ENCODE data around the gene GDPD4. TPM values are rescaled to one million over a fixed set of nuclear protein-coding genes. Genes with fewer than 3 reads are reported as not detected.

The GDPD4 gene
- total and polyA plus RNA-seq, 9 of the 15 experiments (the other 6 are each of a cell fraction or from before 2014, with no cell fraction given): 0.40 TPM; not detected in 8

DNA sequence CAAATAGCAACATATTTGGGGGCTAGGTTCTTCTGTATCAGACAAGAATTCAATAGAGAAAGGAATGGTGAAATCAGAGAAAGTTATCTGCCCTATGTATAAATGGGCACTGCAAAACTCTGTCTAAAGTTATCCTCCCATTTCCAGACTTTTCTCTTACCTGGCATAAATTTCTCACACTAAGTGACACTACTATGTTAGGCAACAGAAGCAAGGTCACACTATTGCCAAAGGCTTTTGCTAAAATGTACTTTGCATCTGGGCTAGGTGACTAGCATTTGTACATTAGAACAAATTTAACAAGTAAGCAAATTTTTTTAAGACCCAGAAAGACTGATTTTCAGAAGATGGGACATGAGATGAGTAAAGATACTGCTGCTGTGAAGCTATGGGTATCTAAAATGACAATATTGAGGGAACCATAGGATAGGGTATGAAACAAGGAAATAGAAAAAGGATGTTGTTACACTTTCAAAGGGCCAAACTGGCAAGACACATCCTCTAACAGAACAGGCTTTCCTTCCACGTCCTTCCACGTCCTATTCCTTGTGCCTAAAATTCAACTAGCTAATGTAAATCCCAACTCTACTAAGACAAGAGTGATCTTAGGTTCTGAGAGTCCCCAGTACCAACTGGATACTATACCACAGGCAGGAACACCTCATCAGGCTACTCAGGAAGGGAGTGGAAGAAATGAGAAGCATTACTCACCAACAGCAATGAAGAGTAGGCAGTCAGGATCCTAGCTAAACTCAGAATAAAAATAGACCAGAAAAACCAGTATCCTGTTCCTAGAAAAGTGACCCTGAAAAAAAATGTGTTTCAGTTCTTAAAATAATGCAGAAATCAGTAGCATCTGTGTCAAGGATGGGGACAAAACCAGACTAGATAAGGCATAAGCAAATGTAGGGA is 22.6 kb downstream of the GDPD4 start:
- Histone ChIP-seq H3K9ac (ENCODE audit: insufficient read depth in 1 of 2, low read depth in 2 of 2, low read length in 2 of 2) (no peak overlapping the region), H3K36me3 (ENCODE audit: control insufficient read depth, insufficient read depth, low read length) (no peaks in the 10 kb centered on the region), H2AFZ (ENCODE audit: low read depth, low read length) (no peak overlapping the region), H3K27ac (ENCODE audit: extremely low read depth, low read depth, low read length) (no peak overlapping the region), H3K9me3 (replicated peaks; ENCODE audit: control insufficient read depth, insufficient read depth, low read depth, low read length) (no peaks in the 10 kb centered on the region), H3K9me1 (ENCODE audit: control insufficient read depth, insufficient read depth, low read length) (no peaks in the 10 kb centered on the region), H3K79me2 (ENCODE audit: control insufficient read depth, insufficient read depth, low read length) (no peaks in the 10 kb centered on the region), H3K4me2 (ENCODE audit: insufficient read depth, low read length) (no peak overlapping the region), H3K4me3 (no peak overlapping the region), H3K4me1 (replicated peaks in 1 of 2; ENCODE audit: control insufficient read depth in 2 of 2, insufficient read depth in 2 of 2, low read length in 2 of 2) (no peaks in the 10 kb centered on the region; a peak in 1 of 5 replicates), H4K20me1 (replicated peaks; ENCODE audit: control insufficient read depth, insufficient read depth, low read length) (no peaks in the 10 kb centered on the region), H3K27me3 (ENCODE audit: control insufficient read depth in 2 of 2, insufficient read depth in 2 of 2, low read length in 2 of 2) (no peaks in the 10 kb centered on the region)
- FAIRE-seq: no peak
- no TSS peak for BruUV-seq (replicated peaks)
- no peak for TF ChIP-seq HIVEP1 (CRISPR knock-in tag; IDR thresholded peaks at IDR 0.05)
- peak; percentile 46; the same call in 1 of the 2 replicates for TF ChIP-seq TCF3 (CRISPR knock-in tag; IDR thresholded peaks at IDR 0.05)
- peak; percentile 33; the same call in 1 of the 2 replicates for TF ChIP-seq FOSL1 (tag; conservative IDR thresholded peaks at IDR 0.05)
- TF ChIP-seq E2F3 (CRISPR knock-in tag; IDR thresholded peaks at IDR 0.05): no peak
- no peak for TF ChIP-seq RBM39 (optimal IDR thresholded peaks at IDR 0.05; ENCODE audit: low read depth, low read length)
- no peak for TF ChIP-seq ARID2 (IDR thresholded peaks at IDR 0.05)
- TF ChIP-seq PRPF4 (IDR thresholded peaks at IDR 0.05; ENCODE audit: insufficient read depth, low read depth, low read length, poor library complexity, severe bottlenecking): no peak
- no peak for TF ChIP-seq KLF1 (tag; IDR thresholded peaks at IDR 0.05)
- no peak for TF ChIP-seq MBD2 (IDR thresholded peaks at IDR 0.05; ENCODE audit: borderline replicate concordance, low read depth)
- TF ChIP-seq, protein P1, sequence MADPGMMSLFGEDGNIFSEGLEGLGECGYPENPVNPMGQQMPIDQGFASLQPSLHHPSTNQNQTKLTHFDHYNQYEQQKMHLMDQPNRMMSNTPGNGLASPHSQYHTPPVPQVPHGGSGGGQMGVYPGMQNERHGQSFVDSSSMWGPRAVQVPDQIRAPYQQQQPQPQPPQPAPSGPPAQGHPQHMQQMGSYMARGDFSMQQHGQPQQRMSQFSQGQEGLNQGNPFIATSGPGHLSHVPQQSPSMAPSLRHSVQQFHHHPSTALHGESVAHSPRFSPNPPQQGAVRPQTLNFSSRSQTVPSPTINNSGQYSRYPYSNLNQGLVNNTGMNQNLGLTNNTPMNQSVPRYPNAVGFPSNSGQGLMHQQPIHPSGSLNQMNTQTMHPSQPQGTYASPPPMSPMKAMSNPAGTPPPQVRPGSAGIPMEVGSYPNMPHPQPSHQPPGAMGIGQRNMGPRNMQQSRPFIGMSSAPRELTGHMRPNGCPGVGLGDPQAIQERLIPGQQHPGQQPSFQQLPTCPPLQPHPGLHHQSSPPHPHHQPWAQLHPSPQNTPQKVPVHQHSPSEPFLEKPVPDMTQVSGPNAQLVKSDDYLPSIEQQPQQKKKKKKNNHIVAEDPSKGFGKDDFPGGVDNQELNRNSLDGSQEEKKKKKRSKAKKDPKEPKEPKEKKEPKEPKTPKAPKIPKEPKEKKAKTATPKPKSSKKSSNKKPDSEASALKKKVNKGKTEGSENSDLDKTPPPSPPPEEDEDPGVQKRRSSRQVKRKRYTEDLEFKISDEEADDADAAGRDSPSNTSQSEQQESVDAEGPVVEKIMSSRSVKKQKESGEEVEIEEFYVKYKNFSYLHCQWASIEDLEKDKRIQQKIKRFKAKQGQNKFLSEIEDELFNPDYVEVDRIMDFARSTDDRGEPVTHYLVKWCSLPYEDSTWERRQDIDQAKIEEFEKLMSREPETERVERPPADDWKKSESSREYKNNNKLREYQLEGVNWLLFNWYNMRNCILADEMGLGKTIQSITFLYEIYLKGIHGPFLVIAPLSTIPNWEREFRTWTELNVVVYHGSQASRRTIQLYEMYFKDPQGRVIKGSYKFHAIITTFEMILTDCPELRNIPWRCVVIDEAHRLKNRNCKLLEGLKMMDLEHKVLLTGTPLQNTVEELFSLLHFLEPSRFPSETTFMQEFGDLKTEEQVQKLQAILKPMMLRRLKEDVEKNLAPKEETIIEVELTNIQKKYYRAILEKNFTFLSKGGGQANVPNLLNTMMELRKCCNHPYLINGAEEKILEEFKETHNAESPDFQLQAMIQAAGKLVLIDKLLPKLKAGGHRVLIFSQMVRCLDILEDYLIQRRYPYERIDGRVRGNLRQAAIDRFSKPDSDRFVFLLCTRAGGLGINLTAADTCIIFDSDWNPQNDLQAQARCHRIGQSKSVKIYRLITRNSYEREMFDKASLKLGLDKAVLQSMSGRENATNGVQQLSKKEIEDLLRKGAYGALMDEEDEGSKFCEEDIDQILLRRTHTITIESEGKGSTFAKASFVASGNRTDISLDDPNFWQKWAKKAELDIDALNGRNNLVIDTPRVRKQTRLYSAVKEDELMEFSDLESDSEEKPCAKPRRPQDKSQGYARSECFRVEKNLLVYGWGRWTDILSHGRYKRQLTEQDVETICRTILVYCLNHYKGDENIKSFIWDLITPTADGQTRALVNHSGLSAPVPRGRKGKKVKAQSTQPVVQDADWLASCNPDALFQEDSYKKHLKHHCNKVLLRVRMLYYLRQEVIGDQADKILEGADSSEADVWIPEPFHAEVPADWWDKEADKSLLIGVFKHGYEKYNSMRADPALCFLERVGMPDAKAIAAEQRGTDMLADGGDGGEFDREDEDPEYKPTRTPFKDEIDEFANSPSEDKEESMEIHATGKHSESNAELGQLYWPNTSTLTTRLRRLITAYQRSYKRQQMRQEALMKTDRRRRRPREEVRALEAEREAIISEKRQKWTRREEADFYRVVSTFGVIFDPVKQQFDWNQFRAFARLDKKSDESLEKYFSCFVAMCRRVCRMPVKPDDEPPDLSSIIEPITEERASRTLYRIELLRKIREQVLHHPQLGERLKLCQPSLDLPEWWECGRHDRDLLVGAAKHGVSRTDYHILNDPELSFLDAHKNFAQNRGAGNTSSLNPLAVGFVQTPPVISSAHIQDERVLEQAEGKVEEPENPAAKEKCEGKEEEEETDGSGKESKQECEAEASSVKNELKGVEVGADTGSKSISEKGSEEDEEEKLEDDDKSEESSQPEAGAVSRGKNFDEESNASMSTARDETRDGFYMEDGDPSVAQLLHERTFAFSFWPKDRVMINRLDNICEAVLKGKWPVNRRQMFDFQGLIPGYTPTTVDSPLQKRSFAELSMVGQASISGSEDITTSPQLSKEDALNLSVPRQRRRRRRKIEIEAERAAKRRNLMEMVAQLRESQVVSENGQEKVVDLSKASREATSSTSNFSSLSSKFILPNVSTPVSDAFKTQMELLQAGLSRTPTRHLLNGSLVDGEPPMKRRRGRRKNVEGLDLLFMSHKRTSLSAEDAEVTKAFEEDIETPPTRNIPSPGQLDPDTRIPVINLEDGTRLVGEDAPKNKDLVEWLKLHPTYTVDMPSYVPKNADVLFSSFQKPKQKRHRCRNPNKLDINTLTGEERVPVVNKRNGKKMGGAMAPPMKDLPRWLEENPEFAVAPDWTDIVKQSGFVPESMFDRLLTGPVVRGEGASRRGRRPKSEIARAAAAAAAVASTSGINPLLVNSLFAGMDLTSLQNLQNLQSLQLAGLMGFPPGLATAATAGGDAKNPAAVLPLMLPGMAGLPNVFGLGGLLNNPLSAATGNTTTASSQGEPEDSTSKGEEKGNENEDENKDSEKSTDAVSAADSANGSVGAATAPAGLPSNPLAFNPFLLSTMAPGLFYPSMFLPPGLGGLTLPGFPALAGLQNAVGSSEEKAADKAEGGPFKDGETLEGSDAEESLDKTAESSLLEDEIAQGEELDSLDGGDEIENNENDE (IDR thresholded peaks at IDR 0.05; ENCODE audit: low read depth, low read length): no peak
- ChIA-PET CTCF (ENCODE audit: low intra/inter-chr PET ratio) (no interaction called here), POLR2A (interaction anchor here (0.6 to 1.0 kb wide), 2 partner anchors 8 to 104 kb away, joined by 3 read pairs; no protein-coding TSS in a partner anchor)
- intact Hi-C loops (cut with micrococcal nuclease): no loop called here
- no peak for ATAC-seq
- WGBS (ENCODE audit: insufficient coverage, low coverage, missing lambda C conversion rate): 3% methylated on average over 2 of the region's 2 CpGs
- DNase-seq (ENCODE audit: extremely low read depth in 1 of 4, low spot score in 3 of 4): no peak
- in situ Hi-C loops (cut with MboI): no loop called here
